Brain pericyte (primary cell): ENCODE results near the gene TUBGCP6.

Source experiments
- DNase-seq: peaks from one replicate; pipeline ENCODE4 v3.0.0-alpha.2; 2012; ENCODE audit warnings: low read depth, low spot score

Gene TUBGCP6

DNA sequence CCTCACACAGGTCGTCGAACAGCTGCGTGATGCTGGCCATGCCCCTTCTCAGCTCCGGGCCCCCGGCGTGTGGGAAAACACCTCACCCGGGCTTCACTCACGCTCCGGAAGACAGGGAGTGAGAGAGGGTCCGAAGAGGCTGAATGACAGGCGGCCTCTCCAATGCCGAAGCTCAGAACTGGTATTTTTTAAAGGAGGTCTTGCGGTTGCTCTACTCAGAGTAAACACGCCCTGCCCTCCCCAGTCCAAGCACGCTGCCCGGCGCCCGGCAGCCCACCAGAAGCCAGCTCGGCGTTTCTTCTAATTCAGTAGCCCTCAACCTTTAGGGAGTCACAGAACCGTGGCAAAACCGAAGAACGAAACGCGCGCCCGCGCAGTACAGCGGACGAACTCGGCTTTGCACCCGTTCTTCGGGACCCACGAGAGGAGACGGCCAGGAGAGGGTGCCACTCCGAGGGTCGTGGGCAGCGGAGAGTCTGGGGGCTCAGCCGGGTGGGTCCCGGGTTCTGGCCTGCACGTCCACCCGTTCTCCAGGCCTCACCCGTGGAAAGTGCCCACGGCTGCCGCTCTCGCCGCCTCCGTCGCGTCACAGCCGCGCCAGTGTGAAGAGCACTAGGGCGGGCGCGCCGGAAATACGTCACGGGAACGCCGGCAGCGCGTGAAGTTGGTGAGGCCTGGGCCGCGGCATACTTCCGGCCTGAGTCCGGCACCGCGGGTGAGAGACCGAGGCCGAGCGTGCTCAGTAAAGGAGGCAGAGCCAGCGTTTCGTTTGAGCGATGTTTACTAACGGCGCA, at the start of gene TUBGCP6:
TSS of gene TUBGCP6 (minus strand) at position 604 of the 794 bp plus-strand sequence. CDS start at position 40, 564 bp downstream.
- DNase-seq: peak; percentile 68

DNA sequence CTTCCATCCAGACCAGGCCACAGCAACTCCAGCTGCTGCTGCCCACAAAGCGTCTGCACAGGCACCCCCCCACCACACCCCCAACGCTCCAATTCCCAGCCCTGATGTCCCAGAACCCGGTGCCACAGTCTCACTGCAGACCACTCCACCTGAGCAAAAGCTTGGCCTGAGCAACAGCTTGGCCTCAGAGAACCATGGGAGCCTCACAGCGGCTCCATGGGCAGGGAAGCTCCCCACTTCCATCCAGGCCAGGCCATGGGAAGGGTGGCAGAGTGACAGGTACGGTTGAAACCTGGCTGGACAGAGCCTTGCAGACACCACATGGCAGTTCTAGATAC, 49.5 kb upstream of the TUBGCP6 start:
- DNase-seq: no peak

GRCh38 chr22:50293441-50294318, 48.9 kb upstream of the TUBGCP6 start:
- DNase-seq: no peak

DNA sequence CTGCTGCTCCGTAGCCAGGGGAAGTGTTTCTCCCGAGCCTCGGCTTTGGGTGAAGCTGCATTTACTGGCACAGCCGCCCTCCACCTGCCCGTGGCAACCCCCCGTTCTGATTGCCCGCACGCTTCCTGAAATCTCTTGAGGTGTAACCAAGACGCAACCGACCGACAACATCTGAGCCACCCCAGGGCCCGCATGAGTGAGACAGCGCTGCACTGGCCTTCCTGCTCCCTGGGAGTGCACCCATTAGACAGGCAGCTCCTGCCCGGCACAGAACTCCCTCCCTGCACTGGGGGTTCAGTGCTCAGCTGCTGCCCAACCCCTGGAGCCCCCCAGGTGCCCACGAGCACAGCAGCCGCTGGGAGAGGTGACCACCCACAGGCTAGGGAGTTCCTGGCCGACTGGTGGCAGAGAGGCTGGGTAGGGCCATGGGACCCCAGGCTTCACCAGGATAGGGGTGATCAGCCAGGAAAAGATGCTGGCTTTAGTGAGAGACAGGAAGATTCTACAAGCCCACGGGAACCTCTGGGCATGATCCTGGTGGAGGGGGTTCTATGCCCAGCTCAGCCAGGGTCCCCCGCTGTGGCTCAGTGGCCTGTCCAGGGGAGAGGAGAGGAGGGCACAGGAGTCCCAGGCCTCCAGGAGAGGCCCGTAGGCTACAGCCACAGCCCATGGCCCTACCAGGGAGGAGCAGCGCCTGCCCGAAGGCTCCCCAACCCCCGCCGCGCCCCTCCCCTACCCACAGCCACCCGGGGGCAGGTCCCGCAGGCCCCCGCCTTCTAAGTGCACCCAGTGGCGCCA, 48.0 kb upstream of the TUBGCP6 start:
- no peak for DNase-seq

- DNase-seq: no peak
These were observed 45.3 kb upstream of the TUBGCP6 start for GRCh38 chr22:50289942-50290630.

GRCh38 chr22:50289151-50289941, 44.5 kb upstream of the TUBGCP6 start:
- no peak for DNase-seq

DNA sequence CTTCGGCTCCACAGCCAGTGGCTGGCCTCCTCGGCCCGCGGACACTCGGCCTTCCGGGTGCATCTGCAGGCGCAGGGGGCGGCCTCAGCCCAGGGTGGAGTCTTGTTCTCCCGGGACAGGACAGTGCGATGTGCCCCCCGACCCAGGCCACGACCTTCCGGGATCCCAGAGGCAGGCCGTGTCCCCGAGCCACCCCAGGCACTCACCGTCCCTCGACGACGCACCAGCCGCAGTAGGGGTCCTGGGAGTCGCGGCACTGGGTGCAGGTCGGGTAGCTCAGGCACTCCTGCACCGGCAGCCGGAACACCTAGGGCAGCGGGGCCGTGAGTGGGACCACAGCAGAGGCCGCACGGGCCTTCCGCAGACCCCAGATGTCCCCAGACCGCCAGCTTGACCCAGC, 42.9 kb upstream of the TUBGCP6 start:
- DNase-seq: no peak

DNA sequence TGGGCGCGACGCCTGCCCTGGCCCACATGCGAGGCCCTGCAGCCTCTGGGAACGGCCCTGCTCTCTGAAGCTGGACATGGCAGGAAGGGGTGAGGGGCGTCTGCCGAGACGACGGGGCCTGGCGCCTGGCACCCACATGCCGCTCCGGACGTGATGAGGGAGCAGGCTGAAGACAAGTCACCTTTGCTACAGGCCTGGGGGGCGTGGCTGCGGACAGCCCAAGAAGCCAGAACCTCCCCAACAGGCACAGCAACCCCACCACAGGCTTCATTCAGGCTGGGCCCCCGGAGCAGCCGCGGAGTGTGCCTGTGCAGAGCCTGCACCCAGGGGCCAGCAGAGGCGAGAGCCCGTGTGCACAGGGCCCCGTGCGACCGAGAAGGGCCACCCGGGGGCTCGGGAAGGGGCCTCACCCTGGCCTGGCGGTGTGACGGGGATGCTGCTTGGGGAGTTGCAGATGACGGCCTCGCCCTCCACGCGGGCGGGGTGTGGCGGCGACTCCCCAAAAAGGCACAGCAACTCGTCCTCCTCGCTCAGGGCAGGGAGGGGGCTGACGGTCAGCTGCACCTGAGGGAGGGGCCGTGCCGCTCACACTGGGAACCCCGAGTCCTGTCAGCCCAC, 42.0 kb upstream of the TUBGCP6 start:
- no peak for DNase-seq

- no peak for DNase-seq
These were observed 41.5 kb upstream of the TUBGCP6 start for GRCh38 chr22:50286275-50286674.

GRCh38 chr22:50285568-50286229, 40.9 kb upstream of the TUBGCP6 start:
- DNase-seq: no peak

GRCh38 chr22:50284479-50284878, 39.7 kb upstream of the TUBGCP6 start:
- DNase-seq: no peak

- no peak for DNase-seq
These were observed 39.0 kb upstream of the TUBGCP6 start for GRCh38 chr22:50283821-50284220.

DNA sequence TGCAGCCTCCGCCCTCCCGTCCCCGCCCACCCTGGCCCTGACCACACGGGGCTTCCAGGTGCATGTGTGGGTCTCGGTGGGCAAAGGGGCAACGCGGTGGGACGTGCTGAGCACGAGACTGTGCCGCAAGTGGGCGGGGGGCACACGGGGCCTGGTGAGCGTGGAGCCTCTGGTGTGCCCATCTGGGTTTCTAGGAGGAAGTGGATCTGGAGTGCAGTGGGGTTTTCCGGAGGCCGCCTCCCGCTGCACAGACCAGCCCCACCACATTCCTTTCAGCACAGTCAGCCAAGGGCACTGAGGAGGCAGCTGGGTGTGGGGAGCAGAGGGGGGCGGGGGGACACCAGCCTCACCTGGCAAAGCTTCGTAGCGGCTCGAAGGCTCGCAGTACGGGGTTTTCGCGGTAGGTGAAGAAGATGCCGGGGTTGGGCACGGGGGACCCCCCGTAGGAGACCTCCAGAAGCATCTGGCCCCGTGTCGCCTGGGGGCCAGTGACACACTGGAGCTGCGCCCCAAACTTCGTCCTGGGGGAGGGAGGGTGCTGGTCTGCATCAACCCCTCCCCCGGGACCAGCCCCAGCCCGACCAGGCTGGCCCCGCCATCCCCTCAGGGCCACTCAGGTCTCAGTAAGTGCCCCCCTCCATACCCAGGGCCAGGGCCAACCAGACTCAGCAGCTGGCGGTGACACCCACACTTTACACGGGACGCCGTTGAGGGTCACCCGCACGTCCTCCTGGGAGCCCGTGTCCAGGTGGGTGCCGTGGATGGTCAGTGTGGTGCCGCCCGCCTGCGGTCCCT, 37.7 kb upstream of the TUBGCP6 start:
- DNase-seq: no peak

DNA sequence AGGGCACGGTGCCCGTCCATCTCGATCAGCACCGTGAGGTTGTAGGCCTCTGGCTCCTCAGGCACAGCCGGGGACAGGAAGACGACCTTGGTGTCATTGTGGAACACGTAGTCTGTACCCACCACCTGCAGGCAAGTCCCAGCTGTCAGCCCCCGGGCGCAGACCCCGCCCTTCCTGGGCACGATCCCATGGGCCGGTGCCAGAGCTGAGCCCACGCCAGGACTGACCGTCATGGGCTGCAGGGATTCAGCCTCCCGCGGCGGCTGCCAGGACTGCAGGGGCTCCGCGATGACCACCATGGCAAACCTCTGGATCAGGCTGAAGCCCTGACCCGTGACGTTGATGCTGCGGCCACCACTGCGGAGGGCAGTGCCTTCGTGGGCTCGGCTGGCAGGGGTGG, 37.1 kb upstream of the TUBGCP6 start:
- no peak for DNase-seq

DNA sequence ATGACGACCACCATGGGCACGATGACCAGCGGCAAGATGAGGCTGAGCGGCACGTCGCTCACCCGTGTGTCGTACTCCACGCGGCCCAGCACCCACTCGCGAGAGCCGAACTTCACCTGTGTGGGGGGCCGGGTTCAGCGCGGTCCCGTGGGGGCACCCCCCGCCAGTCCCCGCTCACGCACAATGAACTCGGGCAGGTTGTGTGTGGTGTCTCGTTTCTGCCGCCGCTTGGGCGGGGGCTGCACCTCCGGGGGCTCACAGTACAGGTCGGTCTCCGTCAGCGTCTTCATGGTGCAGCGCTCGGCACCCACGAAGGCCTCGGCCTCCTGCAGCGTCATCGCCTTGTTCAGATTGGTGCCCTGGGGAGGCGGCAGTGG, 36.5 kb upstream of the TUBGCP6 start:
- DNase-seq: no peak

GRCh38 chr22:50280708-50281383, 36.0 kb upstream of the TUBGCP6 start:
- DNase-seq: no peak

DNA sequence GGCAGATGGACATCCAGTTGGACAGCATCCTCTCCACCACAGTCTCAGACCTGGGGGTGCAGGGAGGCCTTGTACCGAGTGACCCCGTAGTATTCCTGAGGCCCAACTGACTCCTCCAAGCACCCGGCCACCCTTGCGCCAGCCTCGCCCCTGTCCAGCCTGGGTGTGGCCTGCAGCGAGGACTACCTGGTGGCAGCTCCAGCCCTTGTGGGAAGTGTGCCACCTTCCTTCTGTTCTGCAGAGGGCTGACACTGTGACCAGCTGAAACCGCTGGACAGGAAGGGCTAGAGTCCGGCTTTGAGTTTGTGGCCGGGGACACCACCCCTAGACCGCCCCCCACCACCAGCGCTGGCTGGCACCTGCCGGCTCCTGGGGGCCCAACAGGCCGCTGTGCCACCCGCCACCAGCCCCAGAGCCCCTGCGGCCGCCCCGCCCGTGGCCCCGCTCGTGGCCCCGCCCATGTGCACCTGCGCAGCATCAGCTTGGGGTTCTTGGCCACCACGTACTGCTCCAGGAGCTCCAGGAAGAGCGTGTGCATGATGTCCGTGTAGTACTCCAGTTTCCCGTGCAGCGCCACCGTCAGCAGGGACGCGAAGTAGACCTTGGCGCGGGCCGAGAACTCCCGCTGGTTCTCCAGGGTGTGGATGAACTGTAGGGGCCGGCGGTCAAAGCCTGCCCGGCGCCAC, 35.3 kb upstream of the TUBGCP6 start:
- DNase-seq: no peak
